Effector memory CD4-positive, alpha-beta T cell (primary cell): ENCODE measurements around the gene NDC1.
"Not testable (repeated sequence)": the region's sequence is repeated elsewhere in the genome, so short reads cannot be mapped to it uniquely, and the experiment has no call there.

Source experiments
- DNase-seq, 3 donors: peaks; one replicate each; pipeline ENCODE4 v3.0.0-alpha.2; 2020
- H3K27ac ChIP-seq: 2 replicates; pipeline ENCODE4 v1.7.0; 2013; ENCODE audit warnings: mild to moderate bottlenecking, low read length, moderate library complexity; ENCODE audit not compliant: insufficient read depth, poor library complexity, severe bottlenecking
- H3K27me3 ChIP-seq: replicated peaks from 2 replicates; pipeline ENCODE4 v1.7.0; 2013; ENCODE audit warnings: mild to moderate bottlenecking, low read length; ENCODE audit not compliant: insufficient read depth, control insufficient read depth, poor library complexity, severe bottlenecking
- H3K36me3 ChIP-seq: 2 replicates; pipeline ENCODE4 v1.7.0; 2013; ENCODE audit warnings: mild to moderate bottlenecking, low read length, moderate library complexity; ENCODE audit not compliant: control insufficient read depth, insufficient read depth
- H3K4me1 ChIP-seq: 2 replicates; pipeline ENCODE4 v1.7.0; 2013; ENCODE audit warnings: low read length, mild to moderate bottlenecking; ENCODE audit not compliant: control insufficient read depth, insufficient read depth, poor library complexity, severe bottlenecking
- H3K4me3 ChIP-seq: 2 replicates; pipeline ENCODE4 v1.7.0; 2013; ENCODE audit warnings: low read length, low read depth, mild to moderate bottlenecking; ENCODE audit not compliant: insufficient read depth, poor library complexity, severe bottlenecking
- H3K9me3 ChIP-seq: 2 replicates; pipeline ENCODE4 v1.7.0; 2013; ENCODE audit warnings: mild to moderate bottlenecking, low read length, moderate library complexity; ENCODE audit not compliant: control insufficient read depth

Gene NDC1

DNA sequence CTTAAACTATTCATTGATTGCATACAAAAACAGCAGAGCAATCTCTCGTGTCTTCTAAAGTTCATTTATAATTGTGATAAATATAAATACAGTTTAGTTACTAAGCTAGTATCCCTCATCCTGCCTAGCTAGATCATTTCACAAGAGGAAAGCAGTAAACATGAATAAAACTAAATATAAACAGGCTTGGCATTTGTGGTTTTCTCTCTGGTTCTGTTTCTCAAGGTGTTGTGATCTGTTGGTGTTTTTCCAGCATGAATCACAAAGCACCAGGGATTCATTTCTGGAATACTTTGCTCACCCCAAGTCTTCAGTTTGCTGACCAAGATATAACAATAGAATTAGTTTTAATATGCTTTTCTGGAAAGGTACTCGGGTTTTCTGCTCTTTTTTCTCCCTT lies 66.4 kb downstream of the NDC1 start:
- H3K27me3 ChIP-seq = no peaks in the 10 kb centered on the region

DNA sequence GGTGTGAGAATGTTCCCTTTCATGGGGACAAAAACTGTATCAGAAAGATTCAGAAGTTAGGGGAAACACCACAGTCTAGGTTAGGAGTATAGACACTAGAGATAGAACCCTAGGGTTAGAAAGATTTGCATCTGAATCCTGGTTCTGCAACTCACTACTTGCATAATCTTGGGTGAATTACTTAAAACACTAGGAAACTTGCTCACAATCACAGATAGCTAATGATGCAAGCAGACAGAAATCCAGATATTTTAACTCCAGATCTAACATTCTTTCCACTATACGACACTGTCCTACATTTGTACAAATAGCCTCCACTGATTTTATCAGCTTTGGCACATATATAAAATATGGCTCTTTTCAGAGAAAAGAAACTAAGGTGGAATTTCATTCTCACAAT lies 68.3 kb downstream of the NDC1 start:
- Histone ChIP-seq H3K27ac (no peak overlapping the region), H3K9me3 (no peaks in the 10 kb centered on the region), H3K4me1 (no peaks in the 10 kb centered on the region), H3K36me3 (peaks cover 18% of the 10 kb centered on the region), H3K27me3 (no peaks in the 10 kb centered on the region), H3K4me3 (no peak overlapping the region)
- DNase-seq = no peak

More for the DNA sequence above, 66.4 kb downstream of the NDC1 start:
- DNase-seq = no peak
- peaks cover 15% of the 10 kb centered on the region for H3K36me3 ChIP-seq
- no peaks in the 10 kb centered on the region for H3K4me1 ChIP-seq
- H3K27ac ChIP-seq = no peak overlapping the region
- no peak overlapping the region for H3K4me3 ChIP-seq
- H3K9me3 ChIP-seq = no peaks in the 10 kb centered on the region

DNA sequence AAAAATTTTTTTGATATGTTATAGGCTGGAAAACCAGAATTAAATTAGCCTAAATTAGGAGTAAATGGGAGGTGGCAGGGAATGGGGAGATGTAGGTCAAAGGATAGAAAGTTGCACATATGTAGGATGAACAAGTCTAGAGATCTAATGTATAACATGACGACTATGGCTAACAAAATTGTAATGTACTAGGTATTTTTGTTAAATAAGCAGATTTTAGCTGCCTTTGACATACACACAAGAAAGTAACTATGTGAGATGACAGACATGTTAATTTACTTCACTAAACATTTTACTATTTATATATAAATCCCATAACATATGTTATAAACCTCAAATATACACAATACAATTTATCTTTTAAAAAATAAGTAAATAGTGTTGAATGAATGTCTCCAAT lies 68.9 kb downstream of the NDC1 start:
- H3K36me3 ChIP-seq = peaks cover 18% of the 10 kb centered on the region
- DNase-seq = no peak
- no peaks in the 10 kb centered on the region for H3K4me1 ChIP-seq
- H3K9me3 ChIP-seq = no peaks in the 10 kb centered on the region
- H3K4me3 ChIP-seq = no peak overlapping the region
- H3K27ac ChIP-seq = no peak overlapping the region
- H3K27me3 ChIP-seq = no peaks in the 10 kb centered on the region

DNA sequence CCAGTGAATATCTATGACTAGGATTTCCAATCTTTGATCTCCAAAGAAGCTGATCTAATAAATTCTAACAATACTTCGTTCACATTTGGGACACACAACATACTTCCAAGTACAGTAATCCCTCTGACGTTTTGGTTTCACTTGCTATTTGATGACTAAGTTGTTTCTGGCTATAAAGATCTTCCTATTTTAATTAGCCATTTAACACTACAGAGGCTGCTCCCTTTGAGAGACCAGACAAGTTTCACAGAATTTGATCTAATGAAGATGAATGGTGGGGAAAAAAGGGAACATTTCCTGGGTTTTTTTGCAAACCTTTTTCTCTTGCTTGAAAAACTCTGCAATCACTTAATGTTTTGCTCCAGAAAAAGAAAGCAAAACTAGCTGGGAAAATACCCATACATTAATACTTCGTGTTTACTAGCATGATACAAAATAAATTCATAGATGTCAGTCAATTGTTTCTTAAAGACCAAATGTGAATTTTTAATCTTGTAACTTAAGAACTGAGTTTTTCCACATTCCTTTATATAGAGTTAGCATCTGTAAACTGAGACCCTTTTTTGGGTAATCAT lies 71.2 kb downstream of the NDC1 start:
- no peak overlapping the region for H3K27ac ChIP-seq
- no peak overlapping the region for H3K4me3 ChIP-seq
- H3K4me1 ChIP-seq = no peaks in the 10 kb centered on the region
- peaks cover 11% of the 10 kb centered on the region for H3K36me3 ChIP-seq
- DNase-seq = no peak
- no peaks in the 10 kb centered on the region for H3K27me3 ChIP-seq
- no peaks in the 10 kb centered on the region for H3K9me3 ChIP-seq

DNA sequence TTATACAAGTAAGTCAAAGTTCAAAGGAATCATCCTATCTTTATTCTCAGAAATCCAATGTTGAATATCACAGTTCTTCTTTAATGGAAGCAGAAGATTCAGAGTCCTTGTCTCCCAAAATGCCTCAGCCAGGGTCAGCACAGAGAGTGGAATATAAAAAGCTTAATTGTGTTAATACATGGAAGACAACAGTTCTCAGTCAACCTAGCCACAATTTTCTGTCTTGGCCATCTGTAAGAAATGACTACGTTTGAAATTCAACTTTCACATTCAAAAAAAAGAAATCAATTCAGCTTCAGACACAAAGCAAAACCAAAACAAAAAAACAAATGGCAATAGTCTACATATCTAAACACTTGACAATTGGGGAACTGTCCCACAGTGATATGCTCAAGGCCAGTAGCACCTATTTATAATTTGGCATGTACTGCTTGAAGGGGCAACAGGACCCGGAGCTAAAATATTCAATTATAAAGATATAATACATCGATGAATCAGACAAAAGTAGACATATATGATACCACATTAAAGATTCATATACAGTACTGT lies 71.8 kb downstream of the NDC1 start:
- H3K27ac ChIP-seq = no peak overlapping the region
- no peak overlapping the region for H3K4me3 ChIP-seq

DNA sequence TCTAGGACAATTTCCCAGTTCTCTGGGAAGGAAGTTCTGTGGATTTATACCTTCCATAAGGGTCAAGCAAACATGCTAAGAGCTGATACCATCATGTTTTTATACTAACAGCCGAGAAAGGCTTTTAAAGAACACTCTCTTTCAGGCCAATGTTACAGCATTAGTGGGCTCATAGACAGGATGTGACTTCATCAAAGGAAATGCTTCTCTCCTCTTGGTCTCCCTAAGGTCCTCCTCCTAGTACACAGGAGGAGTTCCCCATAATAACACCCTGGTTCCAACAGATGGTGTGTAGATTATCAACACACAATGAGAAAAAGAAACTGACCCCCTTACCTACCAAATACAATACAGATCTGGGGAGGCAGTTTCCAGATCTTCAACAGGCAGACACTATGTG lies 72.4 kb downstream of the NDC1 start:
- H3K36me3 ChIP-seq = peaks cover 4% of the 10 kb centered on the region
- no peak overlapping the region for H3K4me3 ChIP-seq
- no peaks in the 10 kb centered on the region for H3K27me3 ChIP-seq
- no peak overlapping the region for H3K27ac ChIP-seq
- DNase-seq = no peak
- no peaks in the 10 kb centered on the region for H3K9me3 ChIP-seq
- H3K4me1 ChIP-seq = no peaks in the 10 kb centered on the region

More for the DNA sequence above, 71.8 kb downstream of the NDC1 start:
- peaks cover 8% of the 10 kb centered on the region for H3K36me3 ChIP-seq
- no peaks in the 10 kb centered on the region for H3K27me3 ChIP-seq
- no peak for DNase-seq
- H3K9me3 ChIP-seq = no peaks in the 10 kb centered on the region
- H3K4me1 ChIP-seq = no peaks in the 10 kb centered on the region

DNA sequence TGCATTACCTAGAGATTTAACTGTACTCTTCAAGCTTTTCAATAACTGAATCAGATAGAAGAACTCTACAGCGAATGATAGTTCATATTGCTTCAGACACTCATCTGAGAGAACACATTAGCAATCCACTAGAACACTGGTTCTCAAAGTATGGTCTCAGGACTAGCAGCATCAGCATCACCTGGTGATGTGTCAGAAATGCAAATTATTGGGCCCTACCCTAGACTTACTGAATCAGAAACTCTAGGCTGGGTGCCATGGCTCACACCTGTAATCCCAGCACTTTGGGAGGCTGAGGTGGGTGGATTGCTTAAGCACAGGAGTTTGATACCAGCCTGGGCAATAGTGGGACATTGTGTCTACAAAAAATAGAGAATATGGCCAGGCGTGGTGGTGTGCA lies 74.2 kb downstream of the NDC1 start:
- H3K9me3 ChIP-seq = no peaks in the 10 kb centered on the region
- no peaks in the 10 kb centered on the region for H3K4me1 ChIP-seq
- H3K27me3 ChIP-seq = no peaks in the 10 kb centered on the region
- peaks cover 4% of the 10 kb centered on the region for H3K36me3 ChIP-seq
- H3K27ac ChIP-seq = no peak overlapping the region
- DNase-seq = no peak
- H3K4me3 ChIP-seq = no peak overlapping the region

DNA sequence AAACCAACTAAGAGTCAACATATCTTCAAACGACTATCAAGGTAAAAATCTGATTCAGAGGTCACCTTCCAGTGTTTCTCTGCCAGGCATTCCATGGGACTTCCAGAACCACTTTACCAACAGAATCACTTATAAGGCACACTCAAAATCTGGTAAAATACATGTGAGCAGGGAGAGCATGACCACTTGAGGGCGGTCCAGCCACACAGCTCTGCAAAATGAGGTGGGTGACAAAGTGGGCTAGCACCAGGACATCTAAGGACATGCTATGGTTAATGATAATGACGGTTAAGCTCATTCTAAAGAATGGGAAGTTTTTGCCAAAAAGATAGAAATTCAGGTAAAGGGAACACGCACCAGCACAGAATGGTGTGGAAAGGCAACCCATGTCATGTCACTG lies 74.6 kb downstream of the NDC1 start:
- DNase-seq = no peak
- no peaks in the 10 kb centered on the region for H3K4me1 ChIP-seq
- no peak overlapping the region for H3K4me3 ChIP-seq
- no peaks in the 10 kb centered on the region for H3K9me3 ChIP-seq
- H3K36me3 ChIP-seq = peaks cover 4% of the 10 kb centered on the region
- H3K27me3 ChIP-seq = no peaks in the 10 kb centered on the region
- no peak overlapping the region for H3K27ac ChIP-seq

DNA sequence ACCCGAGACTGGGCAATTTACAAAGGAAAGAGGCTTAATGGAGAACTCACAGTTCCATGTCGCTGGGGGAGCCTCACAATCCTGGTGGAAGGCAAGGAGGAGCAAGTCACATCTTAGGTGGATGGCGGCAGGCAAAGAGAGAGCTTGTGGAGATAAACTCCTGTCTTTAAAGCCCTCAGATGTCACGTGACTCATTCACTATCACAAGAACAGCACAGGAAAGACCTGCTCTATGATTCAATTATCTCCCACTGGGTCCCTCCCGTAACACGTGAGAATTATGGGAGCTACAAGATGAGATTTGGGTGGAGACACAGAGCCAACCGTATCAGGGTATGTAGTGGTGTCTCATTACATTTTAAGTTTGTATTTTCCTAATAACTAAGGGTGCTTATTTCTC lies 77.6 kb downstream of the NDC1 start:
- not testable (repeated sequence) for H3K4me1 ChIP-seq, DNase-seq, H3K36me3 ChIP-seq, H3K27me3 ChIP-seq, H3K27ac ChIP-seq, H3K4me3 ChIP-seq, H3K9me3 ChIP-seq

DNA sequence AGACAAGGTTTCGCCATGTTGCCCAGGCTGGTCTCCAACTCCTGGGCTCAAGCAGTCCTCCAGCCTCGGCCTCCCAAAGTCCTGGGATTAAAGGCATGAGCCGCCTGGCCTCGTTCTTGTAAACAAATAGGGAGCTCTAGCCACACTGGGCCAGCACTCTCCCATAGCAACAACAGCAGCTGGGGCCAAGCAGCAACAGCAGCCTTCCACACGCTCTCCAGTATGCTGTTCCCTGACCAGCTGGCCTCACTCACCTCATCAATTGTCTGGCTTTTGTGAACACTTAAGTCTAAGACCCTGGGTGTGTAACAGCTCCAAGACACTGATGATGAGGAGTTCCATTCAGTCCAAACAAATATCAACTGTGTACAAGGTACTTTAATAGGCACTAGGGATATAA lies 82.2 kb downstream of the NDC1 start:
- H3K4me3 ChIP-seq = no peak overlapping the region
- H3K36me3 ChIP-seq = no peaks in the 10 kb centered on the region
- no peaks in the 10 kb centered on the region for H3K4me1 ChIP-seq
- no peaks in the 10 kb centered on the region for H3K9me3 ChIP-seq
- no peak overlapping the region for H3K27ac ChIP-seq
- no peaks in the 10 kb centered on the region for H3K27me3 ChIP-seq
- DNase-seq = no peak
